Measurements from ENCODE around the gene SOX9.
"Not testable (repeated sequence)": the region's sequence is repeated elsewhere in the genome, so short reads cannot be mapped to it uniquely, and the experiment has no call there.

The SOX9 gene

GRCh38 chr17:72134608-72135394 lies 14.0 kb downstream of the SOX9 start:
- no peak overlapping the region for H3K27ac ChIP-seq (ENCODE audit: low read depth, low read length)
- H3K9ac ChIP-seq (ENCODE audit: low read depth, low read length), result no peak overlapping the region
- no peaks in the 10 kb centered on the region for H3K4me1 ChIP-seq (ENCODE audit: control insufficient read depth, insufficient read depth, low read length)
- H3K4me3 ChIP-seq (ENCODE audit: low read depth, low read length), result no peak overlapping the region
- no peaks in the 10 kb centered on the region for H3K36me3 ChIP-seq (ENCODE audit: control insufficient read depth, insufficient read depth, low read length)
- H3K9me3 ChIP-seq (ENCODE audit: control insufficient read depth, insufficient read depth, low read length), result no peaks in the 10 kb centered on the region
- H3K27me3 ChIP-seq (ENCODE audit: control insufficient read depth, insufficient read depth, low read length), result no peaks in the 10 kb centered on the region

DNA sequence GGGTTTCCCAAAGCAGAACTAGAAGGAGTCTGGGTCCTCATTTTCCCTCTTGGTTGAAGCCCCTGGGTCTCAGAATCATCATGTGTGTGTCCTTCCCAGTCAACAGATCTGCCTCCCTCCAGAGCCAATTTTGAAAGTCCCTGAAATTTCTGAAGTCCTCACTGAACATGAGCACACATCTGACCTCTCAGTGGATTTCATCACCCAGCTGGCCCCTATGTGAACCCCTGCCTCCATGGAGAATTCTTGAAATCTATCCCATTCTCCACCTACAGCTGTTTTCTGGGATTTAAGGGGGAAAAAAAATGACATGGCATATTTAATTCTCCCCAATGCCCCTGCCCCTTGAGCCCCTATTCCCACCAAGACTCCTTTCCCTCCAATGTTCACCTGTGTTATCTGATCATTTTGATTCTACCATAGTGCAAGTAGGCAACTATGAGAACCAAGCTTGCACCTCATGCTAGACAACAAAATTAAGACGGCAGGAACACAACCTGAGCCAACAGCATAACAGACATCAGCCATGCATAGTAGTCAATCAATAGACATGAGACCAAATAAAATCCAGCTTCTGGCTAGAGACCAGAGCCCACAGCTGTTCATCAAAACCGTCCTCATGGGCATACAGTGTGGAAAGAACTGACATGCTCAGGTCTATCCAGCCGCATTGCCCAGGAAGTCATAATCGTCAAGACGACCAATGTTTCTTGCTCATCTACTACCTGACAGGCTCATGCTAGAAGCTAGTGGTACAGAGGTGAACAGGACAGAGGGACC lies 14.9 kb downstream of the SOX9 start:
- no peaks in the 10 kb centered on the region for H3K27me3 ChIP-seq (ENCODE audit: control insufficient read depth, insufficient read depth, low read length)
- H3K9ac ChIP-seq (ENCODE audit: low read depth, low read length), result no peak overlapping the region
- H3K9me3 ChIP-seq (ENCODE audit: control insufficient read depth, insufficient read depth, low read length), result no peaks in the 10 kb centered on the region
- no peaks in the 10 kb centered on the region for H3K36me3 ChIP-seq (ENCODE audit: control insufficient read depth, insufficient read depth, low read length)
- no peak overlapping the region for H3K4me3 ChIP-seq (ENCODE audit: low read depth, low read length)
- H3K4me1 ChIP-seq (ENCODE audit: control insufficient read depth, insufficient read depth, low read length), result no peaks in the 10 kb centered on the region; the same call in 1 of the 2 replicates
- H3K27ac ChIP-seq (ENCODE audit: low read depth, low read length), result no peak overlapping the region

DNA sequence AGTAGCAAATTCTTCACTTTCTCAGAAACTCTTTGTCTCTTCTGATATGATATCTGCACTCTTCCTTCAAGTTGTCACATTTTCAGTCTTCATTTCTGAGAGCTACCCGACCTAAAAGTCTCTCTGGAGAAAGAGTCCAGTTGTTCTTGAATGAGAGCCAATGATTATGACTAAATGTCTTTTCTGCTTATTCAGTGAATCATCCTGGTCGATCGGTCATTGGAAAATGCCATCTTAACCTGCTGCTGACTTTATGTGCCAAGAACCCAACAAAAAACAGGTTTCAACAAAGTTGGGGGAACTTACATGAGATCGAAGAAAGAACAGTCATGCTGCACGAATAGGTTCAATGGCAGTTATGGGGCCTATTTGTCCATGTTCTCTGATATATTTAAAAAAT lies 15.9 kb downstream of the SOX9 start:
- no peaks in the 10 kb centered on the region for H3K9me3 ChIP-seq (ENCODE audit: control insufficient read depth, insufficient read depth, low read length)
- no peaks in the 10 kb centered on the region; the same call in 1 of the 2 replicates for H3K4me1 ChIP-seq (ENCODE audit: control insufficient read depth, insufficient read depth, low read length)
- H3K4me3 ChIP-seq (ENCODE audit: low read depth, low read length), result no peak overlapping the region
- H3K36me3 ChIP-seq (ENCODE audit: control insufficient read depth, insufficient read depth, low read length), result no peaks in the 10 kb centered on the region
- H3K27ac ChIP-seq (ENCODE audit: low read depth, low read length), result no peak overlapping the region
- no peaks in the 10 kb centered on the region for H3K27me3 ChIP-seq (ENCODE audit: control insufficient read depth, insufficient read depth, low read length)
- no peak overlapping the region for H3K9ac ChIP-seq (ENCODE audit: low read depth, low read length)

DNA sequence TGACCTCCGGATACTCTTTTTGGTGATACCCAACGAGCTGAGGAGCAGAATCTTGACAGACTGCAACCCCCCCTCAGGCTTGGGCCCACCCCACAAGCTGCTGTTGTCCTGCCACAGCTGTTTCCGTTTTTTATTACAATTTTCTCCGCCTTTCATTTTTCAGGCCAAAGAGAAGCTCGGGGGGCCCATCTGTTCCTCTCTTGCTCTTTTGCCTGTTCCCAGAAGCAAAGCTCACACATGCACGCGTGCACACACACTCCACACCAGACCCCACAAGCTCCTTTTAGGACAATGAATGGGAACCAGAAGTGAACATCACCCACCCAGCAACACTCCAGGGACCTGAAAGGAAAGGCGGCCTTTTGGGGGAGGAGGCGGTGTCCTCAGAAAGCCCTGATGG lies 16.3 kb downstream of the SOX9 start:
- Histone ChIP-seq H3K36me3 (ENCODE audit: control insufficient read depth, insufficient read depth, low read length) (no peaks in the 10 kb centered on the region), H3K9me3 (ENCODE audit: control insufficient read depth, insufficient read depth, low read length) (no peaks in the 10 kb centered on the region), H3K27me3 (ENCODE audit: control insufficient read depth, insufficient read depth, low read length) (no peaks in the 10 kb centered on the region), H3K4me3 (ENCODE audit: low read depth, low read length) (no peak overlapping the region), H3K27ac (ENCODE audit: low read depth, low read length) (no peak overlapping the region), H3K9ac (ENCODE audit: low read depth, low read length) (no peak overlapping the region), H3K4me1 (ENCODE audit: control insufficient read depth, insufficient read depth, low read length) (no peaks in the 10 kb centered on the region; the same call in 1 of the 2 replicates)

DNA sequence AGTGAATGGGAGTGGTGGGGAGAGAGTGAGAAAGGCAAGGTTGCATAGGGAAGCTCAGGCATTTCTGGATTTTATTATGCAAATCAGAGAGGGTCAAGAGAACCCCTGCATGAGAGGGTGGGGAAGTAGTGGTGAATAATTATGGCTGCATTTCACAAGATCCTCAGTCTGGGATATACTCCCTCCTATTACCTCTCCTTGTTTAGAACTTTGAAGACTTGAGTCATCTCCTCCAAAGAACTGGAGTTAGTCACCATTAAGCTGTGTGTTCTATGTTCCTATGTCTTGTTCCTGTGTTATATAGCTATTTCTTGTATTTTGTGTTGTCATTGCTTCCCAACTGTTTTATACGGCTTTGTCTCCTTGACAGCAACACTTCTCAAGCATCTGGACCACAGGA lies 18.4 kb downstream of the SOX9 start:
- Histone ChIP-seq H3K4me3 (ENCODE audit: low read depth, low read length) (no peak overlapping the region), H3K9ac (ENCODE audit: low read depth, low read length) (no peak overlapping the region), H3K27ac (ENCODE audit: low read depth, low read length) (no peak overlapping the region), H3K27me3 (ENCODE audit: control insufficient read depth, insufficient read depth, low read length) (peaks cover under 1% of the 10 kb centered on the region; the same call in 1 of the 2 replicates), H3K9me3 (ENCODE audit: control insufficient read depth, insufficient read depth, low read length) (no peaks in the 10 kb centered on the region), H3K4me1 (ENCODE audit: control insufficient read depth, insufficient read depth, low read length) (no peaks in the 10 kb centered on the region; the same call in 1 of the 2 replicates), H3K36me3 (ENCODE audit: control insufficient read depth, insufficient read depth, low read length) (no peaks in the 10 kb centered on the region)

DNA sequence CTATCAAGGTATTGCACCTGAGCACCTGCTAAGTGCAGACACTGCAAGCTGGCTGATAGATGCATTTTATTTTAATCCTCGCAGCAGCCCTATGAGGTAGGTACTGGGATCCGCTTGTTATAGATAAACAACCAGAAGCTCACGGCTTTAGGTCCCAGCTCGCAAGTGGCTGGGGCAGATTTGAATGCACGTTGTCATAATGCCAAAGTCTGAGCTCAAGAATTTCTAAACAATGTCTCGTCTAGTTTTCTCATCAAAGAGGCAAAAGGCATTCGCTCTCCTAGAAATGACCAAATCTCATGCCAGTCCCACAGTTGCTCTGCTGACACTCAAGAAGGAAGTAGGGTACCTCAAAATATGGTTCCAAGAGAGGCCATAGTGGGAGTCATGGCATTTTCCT lies 20.5 kb downstream of the SOX9 start:
- Histone ChIP-seq H3K27ac (ENCODE audit: low read depth, low read length) (no peak overlapping the region), H3K4me3 (ENCODE audit: low read depth, low read length) (no peak overlapping the region), H3K36me3 (ENCODE audit: control insufficient read depth, insufficient read depth, low read length) (no peaks in the 10 kb centered on the region), H3K27me3 (ENCODE audit: control insufficient read depth, insufficient read depth, low read length) (peaks cover 4% of the 10 kb centered on the region; the same call in 1 of the 2 replicates), H3K4me1 (ENCODE audit: control insufficient read depth, insufficient read depth, low read length) (no peaks in the 10 kb centered on the region; the same call in 1 of the 2 replicates), H3K9ac (ENCODE audit: low read depth, low read length) (no peak overlapping the region), H3K9me3 (ENCODE audit: control insufficient read depth, insufficient read depth, low read length) (no peaks in the 10 kb centered on the region)

GRCh38 chr17:72142097-72142496 lies 21.3 kb downstream of the SOX9 start:
- H3K27ac ChIP-seq (ENCODE audit: low read depth, low read length); H3K9me3 ChIP-seq (ENCODE audit: control insufficient read depth, insufficient read depth, low read length); H3K4me1 ChIP-seq (ENCODE audit: control insufficient read depth, insufficient read depth, low read length); H3K27me3 ChIP-seq (ENCODE audit: control insufficient read depth, insufficient read depth, low read length); H3K9ac ChIP-seq (ENCODE audit: low read depth, low read length); H3K36me3 ChIP-seq (ENCODE audit: control insufficient read depth, insufficient read depth, low read length); H3K4me3 ChIP-seq (ENCODE audit: low read depth, low read length): not testable (repeated sequence)

GRCh38 chr17:72142614-72143013 lies 21.8 kb downstream of the SOX9 start:
- no peak overlapping the region for H3K27ac ChIP-seq (ENCODE audit: low read depth, low read length)

DNA sequence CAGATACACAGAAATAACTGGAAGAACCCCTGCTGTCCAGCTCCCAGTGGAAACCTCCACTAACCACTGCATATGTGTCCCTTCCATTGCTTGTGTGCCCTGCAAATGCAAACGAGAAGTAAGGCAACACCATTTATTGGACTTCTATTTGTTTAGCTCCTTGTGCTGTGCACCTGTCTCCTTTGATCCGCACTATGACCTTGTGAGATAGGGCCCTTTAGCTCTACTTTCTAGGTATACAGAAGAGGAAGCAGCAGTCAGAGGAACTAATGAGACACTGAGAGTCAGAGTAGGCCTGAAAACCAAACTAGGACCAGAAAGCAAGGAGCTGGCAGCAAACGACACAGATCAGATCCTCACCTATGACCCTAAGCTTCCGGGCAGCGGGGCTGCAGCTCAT lies 22.4 kb downstream of the SOX9 start:
- H3K9ac ChIP-seq (ENCODE audit: low read depth, low read length), result no peak overlapping the region
- H3K27me3 ChIP-seq (ENCODE audit: control insufficient read depth, insufficient read depth, low read length), result peaks cover 4% of the 10 kb centered on the region; the same call in 1 of the 2 replicates
- no peak overlapping the region for H3K4me3 ChIP-seq (ENCODE audit: low read depth, low read length)
- H3K9me3 ChIP-seq (ENCODE audit: control insufficient read depth, insufficient read depth, low read length), result no peaks in the 10 kb centered on the region
- H3K4me1 ChIP-seq (ENCODE audit: control insufficient read depth, insufficient read depth, low read length), result no peaks in the 10 kb centered on the region; the same call in 1 of the 2 replicates
- no peaks in the 10 kb centered on the region for H3K36me3 ChIP-seq (ENCODE audit: control insufficient read depth, insufficient read depth, low read length)
- no peak overlapping the region for H3K27ac ChIP-seq (ENCODE audit: low read depth, low read length)

More at GRCh38 chr17:72142614-72143013, 21.8 kb downstream of the SOX9 start:
- Histone ChIP-seq H3K9ac (ENCODE audit: low read depth, low read length) (no peak overlapping the region), H3K4me3 (ENCODE audit: low read depth, low read length) (no peak overlapping the region), H3K27me3 (ENCODE audit: control insufficient read depth, insufficient read depth, low read length) (peaks cover 4% of the 10 kb centered on the region; the same call in 1 of the 2 replicates), H3K36me3 (ENCODE audit: control insufficient read depth, insufficient read depth, low read length) (no peaks in the 10 kb centered on the region), H3K4me1 (ENCODE audit: control insufficient read depth, insufficient read depth, low read length) (no peaks in the 10 kb centered on the region; the same call in 1 of the 2 replicates), H3K9me3 (ENCODE audit: control insufficient read depth, insufficient read depth, low read length) (no peaks in the 10 kb centered on the region)

DNA sequence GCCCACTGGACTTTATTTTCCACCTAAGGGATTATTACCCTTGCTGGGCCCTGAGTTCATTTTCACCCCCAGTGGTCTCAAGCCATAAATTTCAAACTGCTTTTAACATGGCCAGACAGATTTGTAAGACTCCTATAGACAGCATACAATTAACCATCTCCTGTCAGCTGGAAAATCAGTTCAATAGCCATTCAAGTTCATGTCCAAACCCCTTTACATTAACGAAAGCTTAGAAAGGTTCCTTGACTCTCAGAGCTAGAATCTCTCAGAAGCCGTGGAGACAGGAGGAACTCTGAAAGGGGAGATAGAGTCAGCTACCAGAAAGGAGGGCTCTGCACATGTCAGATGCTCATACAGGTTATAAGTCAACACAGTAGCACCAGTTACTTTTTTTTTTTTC lies 23.3 kb downstream of the SOX9 start:
- Histone ChIP-seq H3K4me1 (ENCODE audit: control insufficient read depth, insufficient read depth, low read length) (no peaks in the 10 kb centered on the region; the same call in 1 of the 2 replicates), H3K9me3 (ENCODE audit: control insufficient read depth, insufficient read depth, low read length) (no peaks in the 10 kb centered on the region), H3K27me3 (ENCODE audit: control insufficient read depth, insufficient read depth, low read length) (peaks cover 4% of the 10 kb centered on the region; the same call in 1 of the 2 replicates), H3K27ac (ENCODE audit: low read depth, low read length) (no peak overlapping the region), H3K9ac (ENCODE audit: low read depth, low read length) (no peak overlapping the region), H3K4me3 (ENCODE audit: low read depth, low read length) (no peak overlapping the region), H3K36me3 (ENCODE audit: control insufficient read depth, insufficient read depth, low read length) (no peaks in the 10 kb centered on the region)

DNA sequence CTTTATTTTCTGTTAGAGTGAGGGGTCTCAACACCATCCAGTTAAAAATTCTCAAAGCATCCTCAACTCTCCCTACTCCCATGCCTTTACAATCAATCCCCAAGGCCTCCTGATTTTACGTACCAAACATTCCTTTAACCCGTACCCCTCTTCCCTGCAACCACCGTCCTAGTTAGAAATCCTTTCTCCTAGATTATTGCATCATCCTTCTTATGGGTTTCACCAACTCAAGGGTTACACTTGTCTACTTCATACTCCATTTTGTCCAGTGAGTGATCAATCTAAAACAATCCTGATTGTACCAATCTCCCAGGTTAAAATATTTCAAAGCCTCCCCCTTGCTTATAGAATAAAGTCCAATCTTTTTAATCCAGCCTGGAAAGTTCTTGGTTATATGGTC lies 24.7 kb downstream of the SOX9 start:
- Histone ChIP-seq H3K9ac (ENCODE audit: low read depth, low read length) (no peak overlapping the region), H3K9me3 (ENCODE audit: control insufficient read depth, insufficient read depth, low read length) (no peaks in the 10 kb centered on the region), H3K4me3 (ENCODE audit: low read depth, low read length) (no peak overlapping the region), H3K4me1 (ENCODE audit: control insufficient read depth, insufficient read depth, low read length) (peaks cover 5% of the 10 kb centered on the region), H3K27me3 (ENCODE audit: control insufficient read depth, insufficient read depth, low read length) (peaks cover 4% of the 10 kb centered on the region; the same call in 1 of the 2 replicates), H3K36me3 (ENCODE audit: control insufficient read depth, insufficient read depth, low read length) (no peaks in the 10 kb centered on the region), H3K27ac (ENCODE audit: low read depth, low read length) (no peak overlapping the region)

All from HUES48 (cell line).